WERI-Rb-1 (cell line): ENCODE measurements around the gene C13orf46.

ENCODE experiments used
- DNase-seq: peaks from one replicate; pipeline ENCODE4 v3.0.0-alpha.2; 2020
- H3K27ac ChIP-seq: fragments of 250-450 bp; sonication (Bioruptor Pico); 2 replicates; pipeline ENCODE4 v1.5.1; 2020; ENCODE audit warnings: mild to moderate bottlenecking, moderate library complexity
- H3K27me3 ChIP-seq: fragments of 250-450 bp; sonication (Bioruptor Pico); 2 replicates; pipeline ENCODE4 v1.5.1; 2021; ENCODE audit warnings: mild to moderate bottlenecking, low read depth, moderate library complexity; ENCODE audit not compliant: insufficient read depth, severe bottlenecking
- H3K36me3 ChIP-seq: fragments of 250-450 bp; sonication (Bioruptor Pico); 2 replicates; pipeline ENCODE4 v1.5.1; 2020; ENCODE audit warnings: mild to moderate bottlenecking, moderate library complexity
- H3K4me3 ChIP-seq: 2 replicates; pipeline ENCODE4 v1.5.1; 2011; ENCODE audit warnings: low read depth, mild to moderate bottlenecking, control low read depth, low read length
- H3K9me3 ChIP-seq: fragments of 250-450 bp; sonication (Bioruptor Pico); 2 replicates; pipeline ENCODE4 v1.5.1; 2021; ENCODE audit warnings: mild to moderate bottlenecking, moderate library complexity; ENCODE audit not compliant: severe bottlenecking
- TF ChIP-seq, protein P1 (sequence below): IDR thresholded peaks from 2 replicates; pipeline ENCODE4 v1.5.1; 2011; ENCODE audit warnings: low read depth, mild to moderate bottlenecking, control low read depth, inconsistent platforms, low read length

Gene C13orf46

DNA sequence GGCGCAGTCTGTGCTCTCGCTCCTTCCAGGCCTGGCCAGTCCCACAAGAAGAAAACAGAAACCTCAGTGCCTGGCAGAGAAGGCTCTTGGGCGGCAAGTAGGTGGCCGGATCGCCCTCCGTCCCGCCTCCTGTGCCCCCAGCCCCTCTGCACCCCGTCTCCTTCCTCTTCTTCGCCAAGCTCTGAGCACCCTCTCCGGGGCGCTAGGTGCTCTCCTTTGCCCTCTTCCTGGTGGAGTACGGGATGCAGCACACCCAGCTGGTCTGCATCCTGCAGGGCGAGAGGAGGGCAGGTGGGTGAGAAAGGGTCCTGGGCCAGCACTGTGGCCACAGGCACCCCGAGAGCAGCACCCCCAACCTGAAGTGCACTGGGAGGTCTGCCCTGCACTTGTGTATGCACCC, 17.3 kb downstream of the C13orf46 start:
- peaks cover 48% of the 10 kb centered on the region for H3K9me3 ChIP-seq
- DNase-seq: no peak
- TF ChIP-seq, protein P1, sequence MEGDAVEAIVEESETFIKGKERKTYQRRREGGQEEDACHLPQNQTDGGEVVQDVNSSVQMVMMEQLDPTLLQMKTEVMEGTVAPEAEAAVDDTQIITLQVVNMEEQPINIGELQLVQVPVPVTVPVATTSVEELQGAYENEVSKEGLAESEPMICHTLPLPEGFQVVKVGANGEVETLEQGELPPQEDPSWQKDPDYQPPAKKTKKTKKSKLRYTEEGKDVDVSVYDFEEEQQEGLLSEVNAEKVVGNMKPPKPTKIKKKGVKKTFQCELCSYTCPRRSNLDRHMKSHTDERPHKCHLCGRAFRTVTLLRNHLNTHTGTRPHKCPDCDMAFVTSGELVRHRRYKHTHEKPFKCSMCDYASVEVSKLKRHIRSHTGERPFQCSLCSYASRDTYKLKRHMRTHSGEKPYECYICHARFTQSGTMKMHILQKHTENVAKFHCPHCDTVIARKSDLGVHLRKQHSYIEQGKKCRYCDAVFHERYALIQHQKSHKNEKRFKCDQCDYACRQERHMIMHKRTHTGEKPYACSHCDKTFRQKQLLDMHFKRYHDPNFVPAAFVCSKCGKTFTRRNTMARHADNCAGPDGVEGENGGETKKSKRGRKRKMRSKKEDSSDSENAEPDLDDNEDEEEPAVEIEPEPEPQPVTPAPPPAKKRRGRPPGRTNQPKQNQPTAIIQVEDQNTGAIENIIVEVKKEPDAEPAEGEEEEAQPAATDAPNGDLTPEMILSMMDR: no peak
- H3K4me3 ChIP-seq: no peak overlapping the region
- no peaks in the 10 kb centered on the region for H3K36me3 ChIP-seq
- no peaks in the 10 kb centered on the region for H3K27me3 ChIP-seq
- no peak overlapping the region for H3K27ac ChIP-seq

DNA sequence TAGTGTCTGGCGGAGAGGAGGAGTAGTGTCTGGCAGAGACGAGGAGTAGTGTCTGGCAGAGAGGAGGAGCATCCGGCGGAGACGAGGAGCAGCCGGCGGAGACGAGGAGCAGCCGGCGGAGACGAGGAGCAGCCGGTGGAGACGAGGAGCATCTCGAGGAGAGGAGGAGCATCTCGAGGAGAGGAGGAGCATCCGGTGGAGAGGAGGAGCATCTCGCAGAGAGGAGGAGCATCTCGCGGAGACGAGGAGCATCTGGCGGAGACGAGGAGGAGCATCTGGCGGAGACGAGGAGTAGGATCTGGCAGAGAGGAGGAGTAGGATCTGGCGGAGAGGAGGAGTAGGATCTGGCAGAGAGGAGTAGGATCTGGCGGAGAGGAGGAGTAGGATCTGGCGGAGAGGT, 18.2 kb downstream of the C13orf46 start:
- H3K4me3 ChIP-seq: no peak overlapping the region
- no peaks in the 10 kb centered on the region for H3K27me3 ChIP-seq
- TF ChIP-seq, protein P1: no peak
- peaks cover 40% of the 10 kb centered on the region for H3K9me3 ChIP-seq
- no peak overlapping the region for H3K27ac ChIP-seq
- H3K36me3 ChIP-seq: no peaks in the 10 kb centered on the region
- DNase-seq: no peak

DNA sequence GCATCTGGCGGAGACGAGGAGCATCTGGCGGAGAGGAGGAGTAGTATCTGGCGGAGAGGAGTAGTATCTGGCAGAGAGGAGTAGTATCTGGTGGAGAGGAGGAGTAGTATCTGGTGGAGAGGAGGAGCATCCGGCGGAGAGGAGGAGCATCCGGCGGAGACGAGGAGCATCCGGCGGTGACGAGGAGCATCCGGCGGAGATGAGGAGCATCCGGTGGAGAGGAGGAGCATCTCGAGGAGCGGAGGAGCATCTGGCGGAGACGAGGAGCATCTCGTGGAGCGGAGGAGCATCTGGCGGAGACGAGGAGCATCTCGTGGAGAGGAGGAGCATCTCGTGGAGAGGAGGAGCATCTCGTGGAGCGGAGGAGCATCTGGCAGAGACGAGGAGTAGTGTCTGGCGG, 18.6 kb downstream of the C13orf46 start:
- Histone ChIP-seq H3K4me3 (no peak overlapping the region), H3K9me3 (peaks cover 36% of the 10 kb centered on the region), H3K36me3 (no peaks in the 10 kb centered on the region), H3K27ac (no peak overlapping the region), H3K27me3 (no peaks in the 10 kb centered on the region)
- no peak for DNase-seq
- TF ChIP-seq, protein P1: no peak

DNA sequence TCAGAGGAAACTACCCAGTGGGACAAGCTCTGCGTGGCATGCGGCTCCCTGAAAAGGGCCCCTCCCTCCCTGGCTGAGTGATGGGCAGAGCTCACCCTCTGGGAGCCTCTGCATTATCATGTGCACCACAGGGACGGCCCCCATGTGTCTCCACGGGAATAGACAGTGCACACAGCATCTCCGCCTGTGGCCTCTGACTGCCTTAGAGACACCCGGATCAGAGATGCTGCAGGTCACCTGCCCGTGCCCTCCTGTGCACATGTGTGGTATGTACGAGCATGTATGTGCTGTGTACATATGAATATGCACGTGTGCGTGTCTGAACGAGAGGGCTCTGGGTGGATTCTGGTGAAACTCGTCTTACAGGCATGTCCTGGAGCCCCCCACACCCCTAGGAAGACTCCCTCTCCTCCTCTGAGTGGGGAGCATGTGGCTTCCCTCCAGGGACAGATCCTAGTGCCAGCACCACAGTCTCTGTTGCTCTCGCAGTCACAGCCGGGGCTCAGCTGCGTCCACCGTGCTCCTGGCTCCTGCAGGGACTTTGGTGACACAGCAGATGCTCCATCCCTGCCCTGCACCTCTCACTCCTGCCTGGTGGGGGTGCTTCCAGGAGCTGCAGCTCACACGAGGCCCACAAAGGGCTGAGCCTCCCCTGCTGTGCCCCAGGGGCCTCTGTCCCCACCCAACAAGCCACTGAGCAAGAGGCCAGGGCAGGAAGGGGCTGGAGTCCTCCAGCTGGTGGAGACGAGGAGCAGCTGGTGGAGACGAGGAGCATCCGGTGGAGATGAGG, 19.6 kb downstream of the C13orf46 start:
- H3K27ac ChIP-seq: no peak overlapping the region
- TF ChIP-seq, protein P1: peak; percentile 61
- no peaks in the 10 kb centered on the region for H3K36me3 ChIP-seq
- no peaks in the 10 kb centered on the region for H3K27me3 ChIP-seq
- DNase-seq: peak; percentile 58
- peaks cover 26% of the 10 kb centered on the region for H3K9me3 ChIP-seq
- no peak overlapping the region for H3K4me3 ChIP-seq

DNA sequence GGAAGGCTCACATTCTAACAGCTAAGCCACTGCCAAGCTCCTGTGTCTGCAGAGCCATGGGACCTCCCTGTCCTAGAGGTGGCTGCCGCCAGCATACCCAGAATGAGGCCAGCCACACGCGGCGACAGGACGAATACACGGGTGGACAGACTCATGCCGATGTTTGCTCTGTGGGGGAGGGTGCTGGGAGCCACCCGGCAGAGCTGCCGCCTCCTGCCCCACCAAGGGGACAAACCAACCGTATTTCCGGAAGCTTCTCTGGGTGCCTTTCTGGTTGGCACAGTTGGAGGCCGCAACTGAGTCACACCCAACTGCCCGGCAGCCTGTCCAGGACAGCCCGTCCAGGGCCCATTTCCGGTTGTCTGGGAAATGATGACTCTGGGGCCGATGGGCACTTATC, 20.3 kb downstream of the C13orf46 start:
- Histone ChIP-seq H3K36me3 (no peaks in the 10 kb centered on the region), H3K27ac (no peak overlapping the region), H3K9me3 (peaks cover 19% of the 10 kb centered on the region), H3K27me3 (no peaks in the 10 kb centered on the region), H3K4me3 (no peak overlapping the region)
- TF ChIP-seq, protein P1: no peak
- no peak for DNase-seq
